Body of pancreas (tissue), 4 donors: ENCODE measurements around the gene GALT. TPM values are rescaled to one million over a fixed set of nuclear protein-coding genes. Genes with fewer than 3 reads are reported as not detected.

Experiments
- ATAC-seq: fragments of 150-250 bp; one replicate; pipeline ENCODE4 v1.9.1; 2016
- DNase-seq, 4 donors: peaks; one replicate each; pipeline ENCODE4 v3.0.0-alpha.2; 2019
- H3K27ac ChIP-seq, 4 donors: fragments of 200-600 bp; sonication (generic); 1 replicate in 3 of 4; 2 replicates in 1 of 4; pipeline versions ENCODE4 v1.5.1 to v1.6.1; 2016 to 2019; ENCODE audit warnings: mild to moderate bottlenecking in 1 of 4, mixed read lengths in 1 of 4, moderate library complexity in 1 of 4
- H3K27me3 ChIP-seq, 2 donors: fragments of 200-600 bp; sonication (generic); one replicate each; pipeline ENCODE4 v1.6.0; 2016; ENCODE audit warnings: mild to moderate bottlenecking in 1 of 2
- H3K36me3 ChIP-seq, 2 donors: fragments of 200-600 bp; sonication (generic); replicated peaks in 1 of 2; 2 replicates each; pipeline ENCODE4 v1.5.1; 2016; ENCODE audit warnings: low read depth in 2 of 2; ENCODE audit not compliant: insufficient read depth in 1 of 2
- H3K4me1 ChIP-seq: fragments of 200-600 bp; sonication (generic); one replicate; pipeline ENCODE4 v1.6.0; 2016
- H3K4me3 ChIP-seq, 2 donors: fragments of 200-600 bp; sonication (generic); 1 replicate in 1 of 2; 2 replicates in 1 of 2; pipeline ENCODE4 v1.5.1; 2016 to 2019
- H3K9me3 ChIP-seq, 3 donors: fragments of 200-600 bp; sonication (generic); 1 replicate in 2 of 3; 2 replicates in 1 of 3; pipeline ENCODE4 v1.5.1; 2016
- CTCF ChIP-seq, 7 experiments: fragments of 450-650 bp in 4 of 7; fragments of 200-600 bp in 3 of 7; sonication (generic) in 3 of 7; IDR thresholded peaks; one replicate each; pipeline ENCODE4 v1.5.1; 2016 to 2019; ENCODE audit warnings: antibody characterized with exemption in 7 of 7
- POLR2A ChIP-seq, 3 donors: fragments of 450-650 bp; IDR thresholded peaks; one replicate each; pipeline ENCODE4 v1.6.1; 2016; ENCODE audit warnings: antibody characterized with exemption in 3 of 3, mild to moderate bottlenecking in 2 of 3
- WGBS, 2 donors: methylation state at CpG; one replicate each; pipeline ENCODE4 v1.1.5; 2017; 5-methylcytosine and 5-hydroxymethylcytosine counted together
- intact Hi-C: fragments of 100-400 bp; cut with DNase I; formaldehyde crosslinking; loops from one replicate; pipeline ENCODE4 v1.15.1; 2023
- total RNA-seq, 2 donors: library from RNA; depleted of rRNA; stranded (reverse); fragments of >200 nt; gene quantifications; one replicate each; pipeline ENCODE4 v1.1.0, GENCODE V29; 2016

GALT gene
- total RNA-seq, 2 donors from 2014 or later: 31.6 to 33.2 TPM

- no peaks in the 10 kb centered on the region for H3K36me3 ChIP-seq
- H3K9me3 ChIP-seq: no peaks in the 10 kb centered on the region
- DNase-seq: no peak
- no peak overlapping the region for H3K4me3 ChIP-seq
- H3K27me3 ChIP-seq: no peaks in the 10 kb centered on the region
- intact Hi-C loops: no loop called here
- peaks cover 73% of the 10 kb centered on the region for H3K4me1 ChIP-seq
- 65% methylated on average over 5 of the region's 5 CpGs; no CpG with 5 or more reads in 1 of the 2 donors for WGBS, 2 donors
- TF ChIP-seq CTCF (IDR thresholded peaks at IDR 0.05) (no peak), POLR2A (IDR thresholded peaks at IDR 0.05) (no peak)
- ATAC-seq: no peak
- H3K27ac ChIP-seq: peak overlapping the region in 2 of 4 donors; percentile 71
These were observed 4.3 kb downstream of the GALT start for GRCh38 chr9:34650816-34651215.

- TF ChIP-seq POLR2A (IDR thresholded peaks at IDR 0.05) (no peak), CTCF (IDR thresholded peaks at IDR 0.05) (no peak)
- peak overlapping the region; percentile 60 to 75 (median 71) for H3K27ac ChIP-seq
- 49 to 61% methylated on average over 4 of the region's 4 CpGs for WGBS, 2 donors
- ATAC-seq (no peak), DNase-seq (peak in 3 of 4 donors; percentile 44 to 66 (median 46))
- H3K36me3 ChIP-seq: no peaks in the 10 kb centered on the region
- no peak overlapping the region for H3K4me3 ChIP-seq
- no peaks in the 10 kb centered on the region for H3K27me3 ChIP-seq
- no peaks in the 10 kb centered on the region for H3K9me3 ChIP-seq
- H3K4me1 ChIP-seq: peaks cover 68% of the 10 kb centered on the region
- intact Hi-C loops: no loop called here
These were observed 4.8 kb downstream of the GALT start for GRCh38 chr9:34651321-34651720.

- 14 to 24% methylated on average over 16 to 23 of the region's 24 CpGs for WGBS, 2 donors
- Histone ChIP-seq H3K27me3 (no peaks in the 10 kb centered on the region), H3K9me3 (no peaks in the 10 kb centered on the region), H3K4me3 (no peak within 1 kb of the TSS), H3K36me3 (no peaks in the 10 kb centered on the region), H3K27ac (peak within 1 kb of the TSS; percentile 60 to 75 (median 71)), H3K4me1 (peaks cover 66% of the 10 kb centered on the region)
- ATAC-seq (peak; percentile 62), DNase-seq (peak; percentile 64 to 72 (median 72))
- TF ChIP-seq CTCF (IDR thresholded peaks at IDR 0.05) (no peak), POLR2A (IDR thresholded peaks at IDR 0.05) (no peak)
- intact Hi-C loops: no loop called here
These were observed 5.6 kb downstream of the GALT start, which contains the start of gene IL11RA for GRCh38 chr9:34651876-34652601. Gene IL11RA, plus strand, starts transcription at chr9:34652185. Its CDS starts 3,033 bp downstream, at chr9:34655218.

GRCh38 chr9:34652602-34653000 lies 6.1 kb downstream of the GALT start:
- intact Hi-C loops: no loop called here
- no peaks in the 10 kb centered on the region for H3K9me3 ChIP-seq
- WGBS, 2 donors: 43 to 55% methylated on average over 5 of the region's 5 CpGs
- no peak overlapping the region for H3K4me3 ChIP-seq
- no peaks in the 10 kb centered on the region for H3K36me3 ChIP-seq
- H3K27me3 ChIP-seq: no peaks in the 10 kb centered on the region
- TF ChIP-seq CTCF (IDR thresholded peaks at IDR 0.05): no peak
- TF ChIP-seq POLR2A (IDR thresholded peaks at IDR 0.05): no peak
- no peak for DNase-seq
- H3K27ac ChIP-seq: peak overlapping the region in 3 of 4 donors; percentile 71 to 75 (median 71)
- no peak for ATAC-seq
- peaks cover 60% of the 10 kb centered on the region for H3K4me1 ChIP-seq
